ENCODE data around the gene CLSTN2.

DNA sequence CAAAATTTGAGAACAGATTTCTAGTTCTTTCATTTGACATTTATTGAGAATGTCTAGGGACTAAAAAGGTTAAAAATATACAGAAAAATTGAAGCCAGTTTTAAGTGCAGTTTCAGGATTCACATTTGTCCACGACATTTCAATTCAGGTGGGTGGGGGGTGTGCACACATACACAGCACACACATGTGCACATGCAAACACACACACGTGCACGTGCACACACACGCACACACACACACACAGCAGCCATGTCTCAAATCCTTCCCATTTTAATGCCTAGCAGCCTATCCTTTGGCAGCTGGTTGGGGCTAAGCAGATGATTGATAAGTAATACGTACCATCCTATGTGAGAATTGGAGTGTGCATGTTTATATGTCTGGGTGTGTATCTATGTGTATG lies 504.5 kb downstream of the CLSTN2 start:
- no peak for TF ChIP-seq TAF1 (IDR thresholded peaks at IDR 0.05; ENCODE audit: low read depth, low read length)
- TF ChIP-seq POLR2AphosphoS5 (IDR thresholded peaks at IDR 0.05; ENCODE audit: low read depth, low read length): no peak
- no peak for TF ChIP-seq POU2F2 (IDR thresholded peaks at IDR 0.05; ENCODE audit: low read depth, low read length)
- TF ChIP-seq POLR2A (IDR thresholded peaks at IDR 0.05; ENCODE audit: low read depth, low read length): no peak
- TF ChIP-seq SPI1 (IDR thresholded peaks at IDR 0.05; ENCODE audit: low read depth, low read length): no peak
- no peak for TF ChIP-seq PAX5 (IDR thresholded peaks at IDR 0.05; ENCODE audit: insufficient read depth, low read length, severe bottlenecking)
